ENCODE measurements around the gene TRIM56.
"Not testable (repeated sequence)": the region's sequence is repeated elsewhere in the genome, so short reads cannot be mapped to it uniquely, and the experiment has no call there.

DNA sequence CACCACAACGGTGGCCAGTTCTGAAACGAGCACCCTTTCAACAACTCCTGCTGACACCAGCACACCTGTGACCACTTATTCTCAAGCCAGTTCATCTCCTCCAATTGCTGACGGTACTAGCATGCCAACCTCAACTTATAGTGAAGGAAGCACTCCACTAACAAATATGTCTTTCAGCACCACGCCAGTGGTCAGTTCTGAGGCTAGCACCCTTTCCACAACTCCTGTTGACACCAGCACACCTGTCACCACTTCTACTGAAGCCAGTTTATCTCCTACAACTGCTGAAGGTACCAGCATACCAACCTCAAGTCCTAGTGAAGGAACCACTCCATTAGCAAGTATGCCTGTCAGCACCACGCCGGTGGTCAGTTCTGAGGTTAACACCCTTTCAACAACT lies 44.0 kb upstream of the TRIM56 start:
- TF ChIP-seq EZH2 (IDR thresholded peaks at IDR 0.05); POLR2AphosphoS5 (IDR thresholded peaks at IDR 0.05; ENCODE audit: borderline replicate concordance, low read depth, low read length): not testable (repeated sequence)
